IPS-18c (cell line): Measurements from ENCODE around the gene RIOX2.
"Not testable (repeated sequence)": the region's sequence is repeated elsewhere in the genome, so short reads cannot be mapped to it uniquely, and the experiment has no call there.

ENCODE experiments used
- H3K4me3 ChIP-seq: 2 replicates; pipeline ENCODE4 v1.7.0; 2013; ENCODE audit warnings: low read depth, mild to moderate bottlenecking, low read length, moderate library complexity; ENCODE audit not compliant: insufficient read depth
- H3K9me3 ChIP-seq: one replicate; pipeline ENCODE4 v1.6.1; 2013; ENCODE audit warnings: mild to moderate bottlenecking, low read length, moderate library complexity; ENCODE audit not compliant: control insufficient read depth, insufficient read depth

The RIOX2 gene

GRCh38 chr3:97938444-97938843 lies 33.8 kb downstream of the RIOX2 start:
- Histone ChIP-seq H3K9me3 (no peaks in the 10 kb centered on the region), H3K4me3 (no peak overlapping the region)

DNA sequence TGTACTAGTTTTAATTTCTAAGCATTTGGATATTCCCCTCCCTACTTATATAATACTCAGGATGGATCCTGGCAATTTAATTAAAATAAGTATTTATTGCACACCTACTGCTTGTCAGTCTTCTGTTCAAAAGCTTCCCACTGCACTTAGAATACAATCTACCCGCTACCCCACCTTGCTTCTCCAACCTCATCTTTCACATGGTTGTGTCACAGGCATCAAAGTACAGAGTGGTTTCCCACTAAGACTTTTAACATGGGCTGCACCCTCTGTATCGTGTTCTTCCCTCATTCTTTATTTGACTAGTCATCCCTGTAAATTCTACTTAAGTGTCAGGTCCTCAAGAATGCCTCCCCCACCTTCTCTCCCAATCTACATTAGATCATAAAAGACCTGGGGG lies 35.0 kb downstream of the RIOX2 start:
- H3K4me3 ChIP-seq, result no peak overlapping the region
- no peaks in the 10 kb centered on the region for H3K9me3 ChIP-seq

GRCh38 chr3:97935842-97936241 lies 36.4 kb downstream of the RIOX2 start:
- no peak overlapping the region for H3K4me3 ChIP-seq
- no peaks in the 10 kb centered on the region for H3K9me3 ChIP-seq

GRCh38 chr3:97934980-97935695 lies 37.1 kb downstream of the RIOX2 start:
- Histone ChIP-seq H3K4me3 (no peak overlapping the region), H3K9me3 (no peaks in the 10 kb centered on the region)

GRCh38 chr3:97932387-97932801 lies 39.8 kb downstream of the RIOX2 start:
- Histone ChIP-seq H3K9me3 (no peaks in the 10 kb centered on the region), H3K4me3 (no peak overlapping the region)

DNA sequence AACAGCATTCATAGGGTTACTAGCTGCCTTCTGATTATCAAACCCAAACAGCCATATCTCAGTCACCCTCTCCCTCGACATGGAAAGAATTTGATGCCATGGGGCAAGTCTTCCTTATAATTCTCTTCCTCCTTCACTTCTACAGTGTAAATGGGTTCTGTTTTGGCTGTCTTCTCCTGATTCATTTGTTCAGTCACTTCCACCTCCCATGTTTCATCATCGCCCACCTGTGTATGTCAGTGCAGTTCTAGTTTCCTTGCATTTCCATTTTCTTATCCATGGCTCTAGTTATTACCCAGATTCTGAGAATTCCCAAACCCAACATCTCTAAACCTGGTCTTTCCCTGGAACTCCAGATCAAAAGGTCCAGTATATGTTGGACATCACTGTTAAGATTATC lies 41.0 kb downstream of the RIOX2 start:
- Histone ChIP-seq H3K9me3 (no peaks in the 10 kb centered on the region), H3K4me3 (no peak overlapping the region)

DNA sequence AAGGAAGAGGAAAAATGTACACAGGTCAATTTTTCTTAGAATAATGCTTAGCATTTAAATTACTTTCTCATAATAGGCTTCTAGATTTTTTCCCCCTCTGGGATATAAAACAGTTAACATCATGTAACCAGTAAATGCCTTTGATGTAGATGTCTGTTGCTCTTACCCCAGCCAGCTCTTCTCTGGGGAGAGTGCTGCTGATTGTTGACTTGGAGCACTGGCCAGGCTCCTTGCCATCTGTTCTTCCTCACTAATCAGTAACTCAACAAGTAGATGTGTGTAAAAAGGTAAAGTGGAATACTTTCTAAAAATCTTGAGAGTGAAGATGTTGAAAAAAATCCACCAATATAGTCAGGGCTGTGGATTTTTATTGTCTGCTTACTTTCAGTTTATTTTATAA lies 42.2 kb downstream of the RIOX2 start:
- Histone ChIP-seq H3K4me3 (no peak overlapping the region), H3K9me3 (no peaks in the 10 kb centered on the region)

GRCh38 chr3:97928986-97929385 lies 43.2 kb downstream of the RIOX2 start:
- Histone ChIP-seq H3K4me3 (no peak overlapping the region), H3K9me3 (no peaks in the 10 kb centered on the region)

DNA sequence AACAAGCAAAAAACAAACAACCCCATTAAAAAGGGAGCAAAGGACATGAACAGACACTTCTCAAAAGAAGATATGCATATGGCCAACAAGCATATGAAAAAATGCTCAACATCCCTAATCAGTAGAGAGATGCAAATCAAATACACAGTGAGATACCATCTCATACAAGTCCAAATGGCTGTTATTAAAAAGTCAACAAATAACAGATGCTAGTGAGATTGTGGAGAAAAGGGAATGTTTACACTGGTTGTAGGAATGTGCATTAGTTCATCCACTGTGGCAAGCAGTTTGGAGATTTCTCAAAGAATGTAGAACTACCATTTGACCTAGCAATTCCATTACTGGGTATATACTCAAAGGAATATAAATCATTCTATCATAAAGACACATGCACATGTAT lies 44.5 kb downstream of the RIOX2 start:
- H3K4me3 ChIP-seq, result no peak overlapping the region
- no peaks in the 10 kb centered on the region for H3K9me3 ChIP-seq

GRCh38 chr3:97917813-97918536 lies 54.3 kb downstream of the RIOX2 start:
- H3K4me3 ChIP-seq, result no peak overlapping the region
- H3K9me3 ChIP-seq, result no peaks in the 10 kb centered on the region

- Histone ChIP-seq H3K4me3 (no peak overlapping the region), H3K9me3 (no peaks in the 10 kb centered on the region)
Observed at GRCh38 chr3:97916576-97916975, 55.7 kb downstream of the RIOX2 start.

GRCh38 chr3:97914388-97914787 lies 57.8 kb downstream of the RIOX2 start:
- H3K4me3 ChIP-seq, result no peak overlapping the region
- H3K9me3 ChIP-seq, result no peaks in the 10 kb centered on the region

DNA sequence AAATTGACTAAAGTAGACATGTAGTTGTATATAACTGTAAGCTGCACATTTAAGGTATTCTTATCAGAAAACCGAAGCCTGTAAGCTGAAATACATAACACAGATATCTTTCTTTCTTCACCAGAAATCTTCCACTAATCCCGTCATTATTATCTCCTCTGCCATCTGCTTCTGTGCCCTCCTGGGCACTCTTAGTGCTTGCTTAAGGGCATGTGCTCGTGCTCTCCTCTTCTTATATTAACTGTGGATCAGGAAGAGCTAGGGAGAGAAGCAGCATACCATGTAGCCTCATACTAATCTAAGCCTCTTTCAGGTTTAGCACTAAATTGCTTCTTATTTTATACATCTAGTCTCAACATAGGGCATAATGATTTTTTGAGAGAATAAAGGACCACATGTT lies 60.8 kb downstream of the RIOX2 start:
- Histone ChIP-seq H3K9me3 (no peaks in the 10 kb centered on the region), H3K4me3 (no peak overlapping the region)

DNA sequence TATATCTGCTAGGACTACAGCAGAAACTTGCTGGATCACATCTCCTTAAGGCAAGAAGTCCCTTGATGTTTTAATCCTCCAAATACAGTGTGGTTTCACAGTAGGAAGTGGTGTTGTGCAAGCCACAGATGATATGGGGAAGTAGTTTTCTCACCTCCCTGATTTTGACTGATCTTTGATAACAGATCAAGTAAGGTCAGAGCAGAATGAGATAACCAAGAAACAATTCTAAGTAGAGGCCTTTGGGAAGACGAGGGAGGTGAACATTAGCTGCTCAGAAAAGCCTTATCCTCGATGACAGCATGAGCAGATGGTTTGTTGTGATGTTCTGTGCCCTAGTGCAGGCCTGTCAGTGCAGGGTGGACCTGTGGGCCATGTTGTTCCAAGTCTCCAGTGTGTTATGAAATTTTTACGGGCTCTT lies 61.3 kb downstream of the RIOX2 start:
- no peak overlapping the region for H3K4me3 ChIP-seq
- H3K9me3 ChIP-seq, result no peaks in the 10 kb centered on the region

GRCh38 chr3:97910236-97910831 lies 61.9 kb downstream of the RIOX2 start:
- not testable (repeated sequence) for H3K4me3 ChIP-seq, H3K9me3 ChIP-seq

GRCh38 chr3:97909830-97910229 lies 62.4 kb downstream of the RIOX2 start:
- not testable (repeated sequence) for H3K9me3 ChIP-seq, H3K4me3 ChIP-seq

- Histone ChIP-seq H3K4me3 (no peak overlapping the region), H3K9me3 (no peaks in the 10 kb centered on the region)
Observed at GRCh38 chr3:97901313-97902248, 70.7 kb downstream of the RIOX2 start.
